HCT116 (cell line): Measurements from ENCODE around the gene IL1RAPL1.

Source experiments
- MAX ChIP-seq: IDR thresholded peaks from 2 replicates; pipeline ENCODE4 v1.6.1; 2012
- POLR2A ChIP-seq: IDR thresholded peaks from 2 replicates; pipeline ENCODE4 v1.7.0; 2011; ENCODE audit warnings: borderline replicate concordance; ENCODE audit not compliant: insufficient read depth, insufficient read length; ENCODE audit errors: extremely low read depth
- TF ChIP-seq, protein P1 (sequence below), 3 experiments: fragments of 200-600 bp in 1 of 3; sonication (generic) in 1 of 3; IDR thresholded peaks in 2 of 3; conservative IDR thresholded peaks in 1 of 3; 2 replicates each; pipeline ENCODE4 v1.5.1; 2012 to 2017; ENCODE audit warnings: low read depth in 2 of 3, low read length in 2 of 3, antibody characterized with exemption in 1 of 3, borderline replicate concordance in 1 of 3, control low read depth in 1 of 3, mild to moderate bottlenecking in 1 of 3, mixed read lengths in 1 of 3, mixed run types in 1 of 3, moderate library complexity in 1 of 3; ENCODE audit not compliant: insufficient read depth in 1 of 3

DNA sequence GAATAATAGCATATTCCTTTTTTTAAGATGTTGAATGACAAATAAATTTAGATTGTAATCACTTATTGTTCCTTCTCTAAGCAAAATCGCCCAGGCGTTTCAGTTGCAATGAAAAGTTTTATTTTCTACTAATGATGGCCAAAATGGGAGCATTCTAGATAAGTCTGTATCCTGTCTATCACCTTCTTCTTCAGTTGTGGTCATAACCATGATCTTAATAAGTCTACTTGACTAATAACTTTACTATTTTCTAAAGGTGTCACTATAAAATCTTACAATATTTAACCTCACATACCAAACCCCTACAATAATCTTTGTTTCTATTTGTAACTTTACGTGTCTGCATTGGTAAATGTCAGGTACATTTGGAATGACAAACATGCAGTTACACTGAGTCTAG, 904.4 kb downstream of the IL1RAPL1 start:
- TF ChIP-seq POLR2A (no peak), MAX (no peak)
- TF ChIP-seq, protein P1, sequence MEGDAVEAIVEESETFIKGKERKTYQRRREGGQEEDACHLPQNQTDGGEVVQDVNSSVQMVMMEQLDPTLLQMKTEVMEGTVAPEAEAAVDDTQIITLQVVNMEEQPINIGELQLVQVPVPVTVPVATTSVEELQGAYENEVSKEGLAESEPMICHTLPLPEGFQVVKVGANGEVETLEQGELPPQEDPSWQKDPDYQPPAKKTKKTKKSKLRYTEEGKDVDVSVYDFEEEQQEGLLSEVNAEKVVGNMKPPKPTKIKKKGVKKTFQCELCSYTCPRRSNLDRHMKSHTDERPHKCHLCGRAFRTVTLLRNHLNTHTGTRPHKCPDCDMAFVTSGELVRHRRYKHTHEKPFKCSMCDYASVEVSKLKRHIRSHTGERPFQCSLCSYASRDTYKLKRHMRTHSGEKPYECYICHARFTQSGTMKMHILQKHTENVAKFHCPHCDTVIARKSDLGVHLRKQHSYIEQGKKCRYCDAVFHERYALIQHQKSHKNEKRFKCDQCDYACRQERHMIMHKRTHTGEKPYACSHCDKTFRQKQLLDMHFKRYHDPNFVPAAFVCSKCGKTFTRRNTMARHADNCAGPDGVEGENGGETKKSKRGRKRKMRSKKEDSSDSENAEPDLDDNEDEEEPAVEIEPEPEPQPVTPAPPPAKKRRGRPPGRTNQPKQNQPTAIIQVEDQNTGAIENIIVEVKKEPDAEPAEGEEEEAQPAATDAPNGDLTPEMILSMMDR (IDR thresholded peaks at IDR 0.05 in 2 of 3, conservative IDR thresholded peaks at IDR 0.05 in 1 of 3; ENCODE audit: borderline replicate concordance in 1 of 3, insufficient read depth in 1 of 3, low read depth in 2 of 3, low read length in 2 of 3): no peak
